Measurements from ENCODE around the gene HNRNPA0. TPM values are rescaled to one million over a fixed set of nuclear protein-coding genes. Genes with fewer than 3 reads are reported as not detected.

HNRNPA0 gene
- total RNA-seq, 4 donors from 2014 or later, result 8.8 to 12.8 (median 10.4) TPM

- TF ChIP-seq CTCF (IDR thresholded peaks at IDR 0.05; ENCODE audit: low read depth), result no peak
These were observed 47.3 kb downstream of the HNRNPA0 start for GRCh38 chr5:137706841-137707240.

GRCh38 chr5:137705106-137705505, 49.1 kb downstream of the HNRNPA0 start:
- no peak for TF ChIP-seq CTCF (IDR thresholded peaks at IDR 0.05; ENCODE audit: low read depth)

- no peak for TF ChIP-seq CTCF (IDR thresholded peaks at IDR 0.05; ENCODE audit: low read depth)
These were observed 50.6 kb downstream of the HNRNPA0 start for GRCh38 chr5:137703565-137703964.

DNA sequence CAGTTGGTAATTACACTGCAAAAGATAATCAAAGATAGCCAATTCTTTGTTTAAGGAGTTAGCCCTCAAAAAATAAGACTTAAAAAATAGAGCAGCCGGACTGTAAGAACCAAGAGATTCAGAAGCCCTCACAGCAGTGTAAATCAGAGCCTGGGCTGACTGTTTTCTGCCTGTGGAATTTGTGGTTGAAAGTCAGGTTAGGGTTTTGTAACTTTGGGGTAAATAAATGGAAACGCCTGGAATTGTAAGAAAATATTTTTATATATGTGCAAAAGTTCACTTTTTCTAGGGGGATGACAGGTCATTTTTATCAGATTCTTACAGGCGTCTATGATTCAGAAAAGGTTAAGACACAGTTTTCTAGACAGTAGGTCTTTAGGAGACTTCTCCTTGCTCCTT, 53.9 kb downstream of the HNRNPA0 start:
- TF ChIP-seq CTCF (IDR thresholded peaks at IDR 0.05; ENCODE audit: low read depth), result no peak

GRCh38 chr5:137699336-137700281, 54.6 kb downstream of the HNRNPA0 start:
- TF ChIP-seq CTCF (IDR thresholded peaks at IDR 0.05; ENCODE audit: low read depth), result no peak

DNA sequence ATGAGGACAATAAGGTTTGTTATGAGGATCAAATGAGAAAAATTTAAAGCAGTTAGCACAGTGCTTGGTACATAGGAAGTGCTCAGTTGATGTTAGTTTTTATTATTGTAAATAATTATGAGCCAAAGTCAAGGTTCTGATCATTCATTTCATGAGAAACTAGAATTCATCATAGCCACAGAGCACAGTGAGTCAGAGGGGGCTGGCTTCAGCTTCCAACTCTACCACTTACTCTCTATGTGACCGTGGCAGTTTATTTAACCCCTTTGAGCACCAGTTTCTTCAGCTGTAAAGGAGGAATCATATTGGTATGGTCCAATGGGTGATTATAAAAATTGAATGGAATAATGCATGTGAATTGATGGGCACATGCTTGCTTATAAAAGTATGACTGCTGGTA, 57.7 kb downstream of the HNRNPA0 start:
- TF ChIP-seq CTCF (IDR thresholded peaks at IDR 0.05; ENCODE audit: low read depth), result no peak

GRCh38 chr5:137695651-137696428, 58.3 kb downstream of the HNRNPA0 start:
- TF ChIP-seq CTCF (IDR thresholded peaks at IDR 0.05; ENCODE audit: low read depth), result no peak
